Motor neuron (in vitro differentiated cells): ENCODE measurements around the gene PITPNC1. TPM values are rescaled to one million over a fixed set of nuclear protein-coding genes. Genes with fewer than 3 reads are reported as not detected.
"Not testable (repeated sequence)": the region's sequence is repeated elsewhere in the genome, so short reads cannot be mapped to it uniquely, and the experiment has no call there.

Source experiments
- ATAC-seq, 8 experiments: fragments of 200-7000 bp; cut with Tn5 transposase; replicated peaks in 6 of 8; 2 replicates each; pipeline ENCODE4 v1.8.0; 2021; ENCODE audit warnings: mild to moderate bottlenecking in 8 of 8, moderate library complexity in 8 of 8
- H3K27ac ChIP-seq, 2 donors: fragments of 250-450 bp; sonication (Bioruptor Pico); 2 replicates each; pipeline ENCODE4 v1.9.0; 2021; ENCODE audit warnings: antibody characterized with exemption in 2 of 2, mild to moderate bottlenecking in 2 of 2, moderate library complexity in 1 of 2
- H3K4me1 ChIP-seq, 2 donors: fragments of 250-450 bp; sonication (Bioruptor Pico); replicated peaks in 1 of 2; 2 replicates each; pipeline ENCODE4 v1.6.1; 2021; ENCODE audit warnings: antibody characterized with exemption in 2 of 2, mild to moderate bottlenecking in 2 of 2, moderate library complexity in 1 of 2
- H3K4me3 ChIP-seq, 5 donors: fragments of 250-450 bp; sonication (Bioruptor Pico); 2 replicates each; pipeline ENCODE4 v1.9.0; 2021; ENCODE audit warnings: antibody characterized with exemption in 5 of 5, mild to moderate bottlenecking in 5 of 5, moderate library complexity in 4 of 5
- WGBS, 10 experiments: fragments of 450-650 bp; shearing (Covaris generic); methylation state at CpG; one replicate each; pipeline ENCODE4 v1.0.0; 2022; 5-methylcytosine and 5-hydroxymethylcytosine counted together
- in situ Hi-C, 9 experiments: fragments of 400-800 bp; cut with MboI; loops; one replicate each; pipeline ENCODE4 v1.15.0; 2021; ENCODE audit warnings: low sequenced_read_pairs in 9 of 9, low pct_unique_long_range_greater_than_20kb in 2 of 9; ENCODE audit not compliant: unreplicated experiment in 9 of 9
- total RNA-seq, 8 experiments: library from RNA; unstranded; fragments of 300-600 nt; gene quantifications; 2 replicates each; pipeline versions ENCODE4 v1.2.3 to v1.2.4, GENCODE V29; 2022

The PITPNC1 gene
- total RNA-seq, 8 experiments from 2014 or later, result 8.8 to 67.0 (median 19.7) TPM

DNA sequence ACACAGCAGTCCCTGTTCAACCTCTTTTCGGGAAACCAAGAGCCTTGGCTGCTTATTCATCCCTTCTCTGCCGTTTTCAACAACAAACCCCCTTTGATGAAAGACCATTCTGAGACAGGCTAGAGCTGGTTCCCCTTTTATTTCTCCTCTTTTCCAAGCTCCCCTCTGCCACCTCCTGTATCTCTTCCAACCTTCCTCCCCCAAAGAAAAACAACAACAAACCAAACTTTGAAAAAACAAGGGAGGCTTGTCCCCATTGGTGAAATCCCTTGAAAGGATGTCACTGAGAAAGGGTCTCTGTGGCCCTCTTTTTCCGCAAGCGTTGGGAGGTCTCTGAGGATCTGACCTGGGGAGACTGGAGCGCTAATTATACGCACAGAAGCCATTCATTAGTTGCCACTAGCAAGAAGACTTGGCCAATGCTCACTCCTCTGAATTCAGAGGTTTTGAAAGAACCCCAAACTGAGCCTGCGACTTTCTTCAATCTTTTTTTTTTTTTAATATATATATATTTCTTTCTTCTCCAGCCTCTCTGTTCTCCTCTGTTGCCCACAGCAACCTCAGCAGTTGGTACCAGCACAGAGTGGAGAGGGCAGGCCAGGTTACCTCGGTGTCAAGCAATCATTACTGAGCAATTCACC lies 101.4 kb downstream of the PITPNC1 start:
- in situ Hi-C loops, result loop anchor here in 3 of 9 experiments (10.0 to 25.0 kb wide), 2 partner anchors 91 to 94 kb away; partner anchors contain the start of gene PITPNC1 (in 2 of the 3)
- 55 to 100% (median 68%) methylated on average over 1 to 8 of the region's 8 CpGs; no CpG with 5 or more reads in 1 of the 10 experiments for WGBS, 10 experiments

DNA sequence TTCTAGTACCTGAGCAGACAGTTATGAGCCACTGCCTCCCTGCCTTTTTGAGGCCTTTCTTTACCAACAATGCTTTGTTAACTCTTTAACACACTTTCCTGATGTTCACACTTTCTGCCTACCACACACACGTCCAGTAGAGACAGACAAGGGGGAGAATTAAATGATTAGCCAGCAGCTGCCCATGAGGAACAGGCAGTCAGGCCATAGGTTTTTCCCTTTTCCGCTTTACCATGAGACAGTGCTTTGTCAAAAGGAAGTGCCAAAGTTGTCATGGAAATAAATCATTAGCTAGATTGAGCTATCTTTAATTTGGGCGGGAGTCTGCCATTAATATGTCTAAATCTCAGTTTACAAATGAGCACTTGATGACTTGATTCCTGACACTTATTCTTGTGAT lies 102.1 kb downstream of the PITPNC1 start:
- 0 to 95% (median 57%) methylated on average over 1 to 2 of the region's 3 CpGs; no CpG with 5 or more reads in 3 of the 10 experiments for WGBS, 10 experiments
- peaks cover 17 to 31% of the 10 kb centered on the region in 2 donors for H3K4me1 ChIP-seq

More for the DNA sequence above, 101.4 kb downstream of the PITPNC1 start:
- Histone ChIP-seq H3K27ac (peak overlapping the region in 1 of 2 donors; percentile 42), H3K4me3 (no peak overlapping the region), H3K4me1 (peaks cover 17 to 31% of the 10 kb centered on the region in 2 donors)
- ATAC-seq, result peak in 5 of 8 experiments; percentile 35 to 55 (median 52)

DNA sequence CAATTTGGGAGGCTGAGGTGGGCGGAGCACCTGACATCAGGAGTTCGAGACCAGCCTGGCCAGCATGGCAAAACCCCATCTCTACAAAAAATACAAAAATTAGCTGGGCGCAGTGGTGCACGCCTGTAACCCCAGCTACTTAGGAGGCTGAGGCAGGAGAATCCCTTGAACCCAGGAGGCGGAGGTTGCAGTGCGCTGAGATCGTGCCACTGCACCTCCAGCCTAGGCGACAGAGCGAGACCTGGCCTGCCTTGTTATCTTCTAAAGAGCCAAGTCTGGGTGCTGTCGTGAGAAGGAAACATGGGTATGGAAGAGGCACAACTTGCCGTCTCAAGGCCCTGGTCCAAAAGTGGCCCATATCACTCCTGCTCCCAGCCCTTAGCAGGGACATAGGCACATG lies 103.9 kb downstream of the PITPNC1 start:
- 60 to 100% (median 97%) methylated on average over 1 to 9 of the region's 11 CpGs; no CpG with 5 or more reads in 2 of the 10 experiments for WGBS, 10 experiments
- peaks cover 17 to 20% of the 10 kb centered on the region in 2 donors for H3K4me1 ChIP-seq
- H3K27ac ChIP-seq, ATAC-seq, H3K4me3 ChIP-seq: not testable (repeated sequence)
- in situ Hi-C loops, result loop anchor here in 2 of 9 experiments (25.0 kb wide), 1 partner anchor 94 kb away; the partner anchor contains the start of gene PITPNC1 (in 2 of the 2)

More for the DNA sequence above, 102.1 kb downstream of the PITPNC1 start:
- ATAC-seq, result peak in 5 of 8 experiments; percentile 2 to 48 (median 21)
- Histone ChIP-seq H3K27ac (peak overlapping the region in 1 of 2 donors; percentile 42), H3K4me3 (no peak overlapping the region)
- in situ Hi-C loops, result loop anchor here in 3 of 9 experiments (10.0 to 25.0 kb wide), 2 partner anchors 92 to 94 kb away; partner anchors contain the start of gene PITPNC1 (in 2 of the 3)

GRCh38 chr17:67481808-67482207 lies 104.7 kb downstream of the PITPNC1 start:
- in situ Hi-C loops, result loop anchor here in 2 of 9 experiments (25.0 kb wide), 1 partner anchor 95 kb away; the partner anchor contains the start of gene PITPNC1 (in 2 of the 2)
- no peak overlapping the region for H3K4me3 ChIP-seq
- no peak for ATAC-seq
- H3K4me1 ChIP-seq, result peaks cover 17 to 20% of the 10 kb centered on the region in 2 donors
- WGBS, 10 experiments, result 47 to 100% (median 90%) methylated on average over 2 to 4 of the region's 4 CpGs; no CpG with 5 or more reads in 1 of the 10 experiments
- H3K27ac ChIP-seq, result no peak overlapping the region

DNA sequence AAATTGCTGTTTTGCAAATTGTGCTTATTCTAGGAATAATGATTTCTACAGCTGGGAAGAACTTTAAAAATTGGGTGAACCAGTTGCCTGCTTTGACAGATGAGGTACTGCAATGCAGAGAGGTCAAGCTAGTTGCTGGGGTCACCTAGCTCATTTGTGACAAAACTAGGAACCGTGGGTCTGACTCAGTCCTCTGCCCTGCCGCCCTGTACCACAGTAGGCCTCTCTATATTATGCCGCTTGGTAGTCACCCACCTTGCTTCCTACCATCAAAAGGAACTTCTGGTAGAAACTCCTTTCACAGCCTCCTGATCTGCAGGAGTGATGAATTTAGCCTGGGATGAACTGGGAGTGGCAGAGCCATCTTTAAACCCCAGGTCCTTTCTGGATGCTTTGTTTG lies 105.7 kb downstream of the PITPNC1 start:
- in situ Hi-C loops, result loop anchor here in 2 of 9 experiments (25.0 kb wide), 1 partner anchor 95 kb away; the partner anchor contains the start of gene PITPNC1 (in 2 of the 2)
- Histone ChIP-seq H3K4me1 (peaks cover 17 to 19% of the 10 kb centered on the region in 2 donors), H3K27ac (no peak overlapping the region), H3K4me3 (no peak overlapping the region)
- 87 to 100% (median 100%) methylated on average over 1 to 3 of the region's 3 CpGs; no CpG with 5 or more reads in 6 of the 10 experiments for WGBS, 10 experiments
- ATAC-seq, result no peak

- WGBS, 10 experiments, result 79 to 100% (median 99%) methylated on average over 1 to 4 of the region's 4 CpGs; no CpG with 5 or more reads in 2 of the 10 experiments
- no peak for ATAC-seq
- H3K4me1 ChIP-seq, result peaks cover 7 to 9% of the 10 kb centered on the region in 2 donors
- in situ Hi-C loops, result loop anchor here in 2 of 9 experiments (25.0 kb wide), 1 partner anchor 97 kb away; the partner anchor contains the start of gene PITPNC1 (in 2 of the 2)
- H3K27ac ChIP-seq, result no peak overlapping the region
- no peak overlapping the region for H3K4me3 ChIP-seq
These were observed 107.2 kb downstream of the PITPNC1 start for GRCh38 chr17:67484261-67484660.

- Histone ChIP-seq H3K27ac (no peak overlapping the region), H3K4me1 (peaks cover 5 to 11% of the 10 kb centered on the region in 2 donors), H3K4me3 (no peak overlapping the region)
- in situ Hi-C loops, result loop anchor here in 2 of 9 experiments (25.0 kb wide), 1 partner anchor 98 kb away; the partner anchor contains the start of gene PITPNC1 (in 2 of the 2)
- 82 to 100% (median 92%) methylated on average over 4 to 7 of the region's 7 CpGs for WGBS, 10 experiments
- no peak for ATAC-seq
These were observed 108.6 kb downstream of the PITPNC1 start for GRCh38 chr17:67485666-67486065.

- no peak for ATAC-seq
- 70 to 100% (median 87%) methylated on average over 1 to 7 of the region's 7 CpGs; no CpG with 5 or more reads in 2 of the 10 experiments for WGBS, 10 experiments
- Histone ChIP-seq H3K4me1 (peaks cover 17 to 22% of the 10 kb centered on the region in 2 donors), H3K27ac (no peak overlapping the region), H3K4me3 (no peak overlapping the region)
- in situ Hi-C loops, result loop anchor here in 2 of 9 experiments (25.0 kb wide), 1 partner anchor 100 kb away; the partner anchor contains the start of gene PITPNC1 (in 2 of the 2)
These were observed 110.4 kb downstream of the PITPNC1 start for GRCh38 chr17:67487506-67487905.

DNA sequence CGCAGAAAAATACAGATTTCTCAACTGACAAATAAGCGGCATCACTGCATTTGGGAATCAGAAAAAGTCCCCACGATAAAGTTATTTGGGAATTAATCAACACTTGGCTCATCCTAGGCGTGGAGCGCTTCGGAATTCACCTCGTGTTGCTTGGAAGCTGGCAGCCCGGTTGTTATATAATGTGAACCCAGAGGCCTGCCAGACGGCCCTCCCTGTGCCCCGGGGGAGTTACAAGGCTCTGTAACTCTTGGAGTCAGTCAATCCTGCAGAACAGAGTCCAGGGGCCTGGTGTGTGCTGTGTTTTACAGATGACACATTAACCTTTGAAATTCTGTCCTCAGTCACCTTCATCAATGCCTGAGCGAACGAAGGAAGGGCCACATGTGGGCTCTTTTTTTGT lies 111.1 kb downstream of the PITPNC1 start:
- in situ Hi-C loops, result loop anchor here in 2 of 9 experiments (25.0 kb wide), 1 partner anchor 101 kb away; the partner anchor contains the start of gene PITPNC1 (in 2 of the 2)
- H3K27ac ChIP-seq, result no peak overlapping the region
- no peak overlapping the region for H3K4me3 ChIP-seq
- peaks cover 24 to 29% of the 10 kb centered on the region in 2 donors for H3K4me1 ChIP-seq
- 7 to 100% (median 76%) methylated on average over 2 to 12 of the region's 12 CpGs; no CpG with 5 or more reads in 1 of the 10 experiments for WGBS, 10 experiments
- ATAC-seq, result peak in 2 of 8 experiments; percentile 1 to 5

DNA sequence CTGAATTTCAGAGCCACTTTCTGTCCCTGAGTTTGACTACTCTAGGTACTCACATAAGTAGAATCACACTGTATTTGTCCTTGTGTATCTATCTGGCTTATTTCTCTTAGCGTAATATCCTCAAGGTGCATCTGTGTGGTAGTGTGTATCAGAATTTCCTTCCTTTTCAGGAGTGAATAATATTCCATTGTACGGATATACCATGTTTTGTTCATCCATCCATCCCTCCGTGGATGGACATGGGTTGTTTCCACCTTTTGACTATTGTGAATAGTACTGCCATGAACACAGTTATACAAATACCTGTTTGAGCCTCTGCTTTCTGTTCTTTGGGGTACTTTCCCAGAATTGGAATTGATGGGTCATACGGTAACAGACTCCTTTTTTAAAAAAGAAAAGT lies 111.7 kb downstream of the PITPNC1 start:
- 85 to 100% (median 94%) methylated on average over 2 to 4 of the region's 4 CpGs; no CpG with 5 or more reads in 2 of the 10 experiments for WGBS, 10 experiments
- no peak overlapping the region for H3K4me3 ChIP-seq
- peaks cover 30 to 32% of the 10 kb centered on the region in 2 donors for H3K4me1 ChIP-seq
- no peak overlapping the region for H3K27ac ChIP-seq
- ATAC-seq, result no peak
- in situ Hi-C loops, result loop anchor here in 2 of 9 experiments (25.0 kb wide), 1 partner anchor 101 kb away; the partner anchor contains the start of gene PITPNC1 (in 2 of the 2)

- no peak overlapping the region for H3K27ac ChIP-seq
- 72 to 100% (median 96%) methylated on average over 1 to 4 of the region's 4 CpGs; no CpG with 5 or more reads in 1 of the 10 experiments for WGBS, 10 experiments
- no peak overlapping the region for H3K4me3 ChIP-seq
- no peak for ATAC-seq
- in situ Hi-C loops, result loop anchor here in 2 of 9 experiments (25.0 kb wide), 1 partner anchor 102 kb away; the partner anchor contains the start of gene PITPNC1 (in 2 of the 2)
- peaks cover 32 to 35% of the 10 kb centered on the region in 2 donors for H3K4me1 ChIP-seq
These were observed 112.2 kb downstream of the PITPNC1 start for GRCh38 chr17:67489273-67489672.

DNA sequence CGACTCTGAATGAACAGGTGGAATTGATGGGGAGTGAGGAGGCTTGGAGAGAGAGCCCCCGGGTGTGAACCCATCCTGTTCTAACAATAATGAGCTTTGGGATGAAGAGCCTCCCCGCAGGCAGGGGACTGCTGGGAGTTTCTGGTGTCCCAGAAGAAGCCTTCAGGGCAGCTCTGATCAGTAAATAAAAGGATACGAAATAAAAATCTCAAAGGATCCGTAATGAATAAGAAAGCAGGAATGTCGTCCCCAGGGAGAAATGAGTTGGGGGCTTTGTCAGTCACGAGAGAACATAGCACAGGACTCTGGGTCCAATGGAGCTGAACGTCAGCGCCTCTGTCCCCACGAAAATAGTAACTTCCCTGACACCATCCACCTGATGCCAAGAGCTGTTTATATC lies 113.4 kb downstream of the PITPNC1 start:
- peak in 1 of 8 experiments; percentile 1 for ATAC-seq
- no peak overlapping the region for H3K4me3 ChIP-seq
- 0 to 68% (median 33%) methylated on average over 1 to 9 of the region's 10 CpGs; no CpG with 5 or more reads in 1 of the 10 experiments for WGBS, 10 experiments
- in situ Hi-C loops, result loop anchor here in 2 of 9 experiments (25.0 kb wide), 1 partner anchor 103 kb away; the partner anchor contains the start of gene PITPNC1 (in 2 of the 2)
- H3K4me1 ChIP-seq, result peaks cover 32 to 37% of the 10 kb centered on the region in 2 donors
- no peak overlapping the region for H3K27ac ChIP-seq
